GM12878 (cell line): ENCODE data around the gene NPSR1. TPM values are rescaled to one million over a fixed set of nuclear protein-coding genes. Genes with fewer than 3 reads are reported as not detected.

Source experiments
- ATAC-seq: fragments of 200-7000 bp; cut with Tn5 transposase; 3 replicates; pipeline ENCODE4 v1.9.1; 2020; ENCODE audit warnings: mild to moderate bottlenecking, moderate library complexity
- BruUV-seq: library from RNA; stranded (reverse); fragments of 400-500 nt; replicated peaks from 2 replicates; lab custom pipeline; 2021; lab: Mats Ljungman, UMichigan
- CTCF ChIA-PET: fragments of 300-600 bp; sonication (Branson Sonifier 250); formaldehyde crosslinking; extraction: SDS; loops from one replicate; lab custom pipeline; 2021; ENCODE audit warnings: inconsistent platforms; lab: Yijun Ruan, JAX
- POLR2A ChIA-PET: fragments of 350-600 bp; formaldehyde crosslinking; extraction: SDS; loops from one replicate; lab custom pipeline; 2021; ENCODE audit warnings: inconsistent platforms; lab: Charles Lee
- RAD21 ChIA-PET: fragments of 300-600 bp; sonication (Branson Sonifier 250); formaldehyde crosslinking; loops from one replicate; lab custom pipeline; 2023; ENCODE audit warnings: antibody characterized with exemption; ENCODE audit not compliant: unreplicated experiment; lab: Charles Lee
- SMC1A ChIA-PET: fragments of 300-600 bp; sonication (Branson Sonifier 250); formaldehyde crosslinking; loops from one replicate; lab custom pipeline; 2023; ENCODE audit not compliant: unreplicated experiment, uncharacterized antibody; lab: Charles Lee
- DNase-seq: peaks from one replicate; pipeline ENCODE4 v3.0.0-alpha.2; 2011; ENCODE audit warnings: low read depth, low spot score
- FAIRE-seq: peaks from 3 replicates; lab custom pipeline; 2011; peaks lifted over from hg19 to GRCh38; lab: Jason Lieb, UNC
- H2AFZ ChIP-seq: 2 replicates; pipeline ENCODE4 v1.6.0; 2011; ENCODE audit warnings: low read depth, low read length, control low read depth; ENCODE audit not compliant: control insufficient read depth
- H3K27ac ChIP-seq: 2 replicates; pipeline ENCODE4 v1.5.1; 2011; ENCODE audit warnings: control low read depth; ENCODE audit not compliant: control insufficient read depth, insufficient read depth
- H3K27me3 ChIP-seq, 2 experiments: replicated peaks in 1 of 2; 2 replicates each; pipeline versions ENCODE4 v1.6.0 to v1.6.1; 2011; ENCODE audit warnings: low read length in 1 of 2; ENCODE audit not compliant: control insufficient read depth in 2 of 2, insufficient read depth in 2 of 2
- H3K36me3 ChIP-seq, 2 experiments: 2 replicates each; pipeline ENCODE4 v1.5.1; 2011; ENCODE audit warnings: low read length in 1 of 2; ENCODE audit not compliant: control insufficient read depth in 2 of 2, insufficient read depth in 2 of 2
- H3K4me1 ChIP-seq: 2 replicates; pipeline ENCODE4 v1.6.1; 2011; ENCODE audit warnings: mild to moderate bottlenecking, low read length, moderate library complexity, mixed read lengths; ENCODE audit not compliant: control insufficient read depth, insufficient read depth
- H3K4me2 ChIP-seq: 2 replicates; pipeline ENCODE4 v1.6.0; 2011; ENCODE audit warnings: control low read depth; ENCODE audit not compliant: control insufficient read depth, insufficient read depth
- H3K4me3 ChIP-seq: fragments of 200-600 bp; sonication (generic); 2 replicates; pipeline ENCODE4 v1.5.1; 2016
- H3K79me2 ChIP-seq: 2 replicates; pipeline ENCODE4 v1.6.0; 2011; ENCODE audit warnings: low read length; ENCODE audit not compliant: control insufficient read depth, insufficient read depth
- H3K9ac ChIP-seq: 2 replicates; pipeline ENCODE4 v1.8.0; 2011; ENCODE audit warnings: low read length, control low read depth, mixed read lengths; ENCODE audit not compliant: control insufficient read depth, insufficient read depth
- H3K9me3 ChIP-seq: replicated peaks from 3 replicates; pipeline ENCODE4 v1.5.1; 2011; ENCODE audit warnings: mild to moderate bottlenecking, low read length; ENCODE audit not compliant: control insufficient read depth, insufficient read depth
- H4K20me1 ChIP-seq: 2 replicates; pipeline ENCODE4 v1.6.0; 2011; ENCODE audit not compliant: control insufficient read depth, insufficient read depth
- BACH1 ChIP-seq: fragments of 450-650 bp; IDR thresholded peaks from 2 replicates; pipeline ENCODE4 v1.6.1; 2017; ENCODE audit warnings: mild to moderate bottlenecking, borderline replicate concordance
- KDM1A ChIP-seq: fragments of 200-600 bp; sonication (generic); IDR thresholded peaks from 2 replicates; pipeline ENCODE4 v1.6.1; 2016; ENCODE audit warnings: borderline replicate concordance
- RAD21 ChIP-seq: IDR thresholded peaks from 2 replicates; pipeline ENCODE4 v1.6.1; 2011; ENCODE audit warnings: mild to moderate bottlenecking, low read depth, low read length, moderate library complexity; ENCODE audit not compliant: insufficient read depth
- SREBF2 ChIP-seq: IDR thresholded peaks from 2 replicates; pipeline ENCODE4 v1.6.1; 2012; ENCODE audit warnings: mild to moderate bottlenecking, low read length
- TBL1XR1 ChIP-seq: IDR thresholded peaks from 2 replicates; pipeline ENCODE4 v1.6.1; 2012; ENCODE audit warnings: low read depth, low read length, improper control_type of control experiment
- ZNF622 ChIP-seq: fragments of 450-650 bp; IDR thresholded peaks from 2 replicates; pipeline ENCODE4 v1.6.1; 2017; ENCODE audit warnings: mild to moderate bottlenecking, inconsistent platforms
- WGBS: methylation state at CpG from one replicate; pipeline ENCODE4 v1.1.6; 2016; ENCODE audit warnings: low lambda C conversion rate; ENCODE audit not compliant: insufficient replicate concordance, insufficient coverage; ENCODE audit errors: missing lambda C conversion rate; 5-methylcytosine and 5-hydroxymethylcytosine counted together
- in situ Hi-C: fragments of 300-500 bp; cut with MboI; formaldehyde crosslinking; loops from 9 replicates; pipeline ENCODE4 v1.14.3; 2018; ENCODE audit warnings: mixed read lengths
- intact Hi-C: fragments of 100-400 bp; cut with micrococcal nuclease; formaldehyde crosslinking; loops from one replicate; pipeline ENCODE4 v1.14.2; 2022; ENCODE audit not compliant: unreplicated experiment
- polyA plus RNA-seq, 11 experiments: library from polyadenylated mRNA; depleted of rRNA in 4 of 11; unstranded in 6 of 11; stranded (reverse) in 5 of 11; fragments of >200 nt; fragmentation: Nextera tagmentation in 4 of 11; fragmentation: Illumina TruSeq in 1 of 11; extraction: Ambion mirVana in 4 of 11; extraction: Trizol in 1 of 11; gene quantifications; 1 replicate in 1 of 11; 2 replicates in 10 of 11; pipeline versions ENCODE4 v1.2.1 to v1.2.3, GENCODE V29; 2011 to 2016; ENCODE audit warnings: inconsistent platforms in 2 of 11, missing spikeins in 2 of 11, low read depth in 1 of 11
- total RNA-seq, 4 experiments: library from RNA; depleted of rRNA in 3 of 4; stranded (reverse); fragments of >200 nt in 3 of 4; fragmentation: Illumina TruSeq in 1 of 4; extraction: Trizol in 1 of 4; gene quantifications; 2 replicates each; pipeline versions ENCODE4 v1.2.1 to v1.2.3, GENCODE V29; 2013 to 2021
- TF ChIP-seq, protein P1 (sequence below): IDR thresholded peaks from 2 replicates; pipeline ENCODE4 v1.6.1; 2012; ENCODE audit warnings: low read length, inconsistent platforms

NPSR1 gene
- total and polyA plus RNA-seq, 10 of the 15 experiments (the other 5 are each of a cell fraction or from before 2014, with no cell fraction given) = 0.20 TPM; not detected in 9

DNA sequence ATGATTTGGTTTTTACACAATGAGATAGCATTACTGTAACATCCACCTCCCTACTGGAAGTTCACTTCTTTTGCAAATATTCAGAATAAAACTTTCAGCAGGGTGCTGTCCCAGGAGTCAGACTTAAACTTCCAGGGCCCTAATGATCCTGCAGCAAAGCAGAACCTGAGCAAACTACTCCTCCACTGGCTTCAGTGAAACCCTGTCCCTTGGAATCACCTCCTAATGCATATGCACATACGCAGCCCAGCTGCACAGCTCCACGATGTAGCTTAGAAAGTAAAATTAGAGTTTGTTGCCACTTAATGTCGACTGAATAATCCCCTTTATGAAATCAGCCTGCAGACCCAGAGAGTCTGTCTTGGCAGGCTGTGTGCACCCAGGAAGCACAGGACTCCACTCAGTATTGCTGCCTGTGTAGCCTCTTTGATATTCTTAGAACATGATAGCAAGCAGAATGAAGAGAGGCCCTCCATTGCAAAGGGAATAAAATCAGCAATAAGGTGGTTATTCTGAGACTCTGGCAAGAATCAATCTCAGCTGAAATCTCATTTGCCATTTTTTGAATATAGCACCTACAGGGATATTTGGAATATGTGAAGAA, 1.6 kb downstream of the NPSR1 start:
- Histone ChIP-seq H3K27me3 (peaks cover 0 to 2% of the 10 kb centered on the region in 2 experiments; a peak in 1 of 4 replicates), H3K36me3 (no peaks in the 10 kb centered on the region), H2AFZ (no peak overlapping the region), H3K4me3 (no peak overlapping the region), H3K9ac (no peak overlapping the region), H4K20me1 (no peaks in the 10 kb centered on the region), H3K4me2 (no peak overlapping the region), H3K4me1 (no peaks in the 10 kb centered on the region), H3K9me3 (no peaks in the 10 kb centered on the region), H3K79me2 (no peaks in the 10 kb centered on the region), H3K27ac (no peak overlapping the region)
- POLR2A ChIA-PET = no interaction called here
- RAD21 ChIA-PET = interaction anchor here (1.1 kb wide), 1 partner anchor 14 kb away, joined by 3 read pairs; no protein-coding TSS in a partner anchor
- CTCF ChIA-PET = interaction anchor here (0.6 to 1.5 kb wide), 4 partner anchors 12 to 307 kb away, joined by 3 to 5 read pairs (median 4); no protein-coding TSS in a partner anchor
- TF ChIP-seq SREBF2 (no peak), RAD21 (no peak), KDM1A (no peak), TBL1XR1 (no peak), ZNF622 (no peak), BACH1 (no peak)
- TF ChIP-seq, protein P1, sequence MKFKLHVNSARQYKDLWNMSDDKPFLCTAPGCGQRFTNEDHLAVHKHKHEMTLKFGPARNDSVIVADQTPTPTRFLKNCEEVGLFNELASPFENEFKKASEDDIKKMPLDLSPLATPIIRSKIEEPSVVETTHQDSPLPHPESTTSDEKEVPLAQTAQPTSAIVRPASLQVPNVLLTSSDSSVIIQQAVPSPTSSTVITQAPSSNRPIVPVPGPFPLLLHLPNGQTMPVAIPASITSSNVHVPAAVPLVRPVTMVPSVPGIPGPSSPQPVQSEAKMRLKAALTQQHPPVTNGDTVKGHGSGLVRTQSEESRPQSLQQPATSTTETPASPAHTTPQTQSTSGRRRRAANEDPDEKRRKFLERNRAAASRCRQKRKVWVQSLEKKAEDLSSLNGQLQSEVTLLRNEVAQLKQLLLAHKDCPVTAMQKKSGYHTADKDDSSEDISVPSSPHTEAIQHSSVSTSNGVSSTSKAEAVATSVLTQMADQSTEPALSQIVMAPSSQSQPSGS = no peak
- intact Hi-C loops = no loop called here
- WGBS = 2% methylated on average over 3 of the region's 3 CpGs
- DNase-seq (no peak), ATAC-seq (no peak), FAIRE-seq (no peak)
- in situ Hi-C loops = no loop called here
- no TSS peak for BruUV-seq
- SMC1A ChIA-PET = interaction anchor here (1.1 to 1.6 kb wide), 3 partner anchors 11 to 16 kb away, joined by 3 to 4 read pairs (median 3); no protein-coding TSS in a partner anchor
